GM19463 (cell line): ENCODE measurements around the gene TEX264.
"Not testable (repeated sequence)": the region's sequence is repeated elsewhere in the genome, so short reads cannot be mapped to it uniquely, and the experiment has no call there.

ENCODE experiments used
- ATAC-seq: cut with Tn5 transposase; IDR thresholded peaks from one replicate; pipeline ENCODE4 v1.9.1; 2021; ENCODE audit warnings: mild to moderate bottlenecking, moderate library complexity; ENCODE audit not compliant: unreplicated experiment

The TEX264 gene

GRCh38 chr3:51670823-51671733 lies at the start of gene TEX264:
Gene TEX264 (plus strand): TSS chr3:51671252. CDS start chr3:51674305, 3,053 bp downstream.
- peak; percentile 71 for ATAC-seq

GRCh38 chr3:51622413-51622812 lies 48.6 kb upstream of the TEX264 start:
- no peak for ATAC-seq

- ATAC-seq: no peak
Observed at GRCh38 chr3:51622868-51623267, 48.2 kb upstream of the TEX264 start.

GRCh38 chr3:51630513-51630912 lies 40.5 kb upstream of the TEX264 start:
- no peak for ATAC-seq

- no peak for ATAC-seq
Observed at GRCh38 chr3:51637144-51637940, 33.7 kb upstream of the TEX264 start.

GRCh38 chr3:51637941-51638471 lies 33.0 kb upstream of the TEX264 start:
- peak; percentile 65 for ATAC-seq

GRCh38 chr3:51642462-51642861 lies 28.6 kb upstream of the TEX264 start:
- ATAC-seq: no peak

GRCh38 chr3:51646091-51646490 lies 25.0 kb upstream of the TEX264 start:
- ATAC-seq: no peak

- ATAC-seq: not testable (repeated sequence)
Observed at GRCh38 chr3:51652103-51652502, 18.9 kb upstream of the TEX264 start.

- not testable (repeated sequence) for ATAC-seq
Observed at GRCh38 chr3:51653409-51653808, 17.6 kb upstream of the TEX264 start.

GRCh38 chr3:51657234-51657633 lies 13.8 kb upstream of the TEX264 start:
- no peak for ATAC-seq

GRCh38 chr3:51659942-51660341 lies 11.1 kb upstream of the TEX264 start:
- no peak for ATAC-seq

GRCh38 chr3:51662456-51662855 lies 8.6 kb upstream of the TEX264 start:
- no peak for ATAC-seq

GRCh38 chr3:51668756-51669155 lies 2.3 kb upstream of the TEX264 start:
- no peak for ATAC-seq

GRCh38 chr3:51669241-51670052 lies 1.6 kb upstream of the TEX264 start:
- ATAC-seq: no peak

GRCh38 chr3:51670053-51670822 lies 814 bp upstream of the TEX264 start:
- ATAC-seq: no peak

- ATAC-seq: peak; percentile 35
Observed at GRCh38 chr3:51671734-51672475, 853 bp downstream of the TEX264 start.

GRCh38 chr3:51673181-51673801 lies 2.2 kb downstream of the TEX264 start:
- no peak for ATAC-seq
